ENCODE results near the gene BCL7A. TPM values are rescaled to one million over a fixed set of nuclear protein-coding genes. Genes with fewer than 3 reads are reported as not detected.

Gene BCL7A
- total and polyA plus RNA-seq, 2 of the 8 experiments (the other 6 are each of a cell fraction or from before 2014, with no cell fraction given): 11.9 to 12.7 TPM

- TF ChIP-seq CHD7 (IDR thresholded peaks at IDR 0.05; ENCODE audit: insufficient replicate concordance, low read length): no peak
- TF ChIP-seq SIX5 (IDR thresholded peaks at IDR 0.05; ENCODE audit: low read depth, low read length): no peak
- no peak for TF ChIP-seq SUZ12 (IDR thresholded peaks at IDR 0.05; ENCODE audit: low read length)
- TF ChIP-seq CTBP2 (IDR thresholded peaks at IDR 0.05; ENCODE audit: borderline replicate concordance, insufficient read depth, insufficient read length, low read length): no peak
- TF ChIP-seq FOSL1 (IDR thresholded peaks at IDR 0.05; ENCODE audit: insufficient read depth, low read depth, low read length): no peak
- TF ChIP-seq KDM5A (IDR thresholded peaks at IDR 0.05; ENCODE audit: low read length): no peak
Observed at GRCh38 chr12:122060081-122060501, 38.4 kb downstream of the BCL7A start (continued).
